Peyer's patch (tissue), 4 donors: ENCODE measurements around the gene YIPF1.

ENCODE experiments used
- POLR2A ChIP-seq, 2 donors: fragments of 450-650 bp; IDR thresholded peaks; one replicate each; pipeline ENCODE4 v1.5.1; 2017; ENCODE audit warnings: antibody characterized with exemption in 2 of 2, mild to moderate bottlenecking in 2 of 2, moderate library complexity in 2 of 2
- TF ChIP-seq, protein P1 (sequence below), 6 experiments: fragments of 450-650 bp in 4 of 6; fragments of 200-600 bp in 2 of 6; sonication (generic) in 1 of 6; IDR thresholded peaks; one replicate each; pipeline ENCODE4 v1.5.1; 2017 to 2019; ENCODE audit warnings: antibody characterized with exemption in 6 of 6, mild to moderate bottlenecking in 3 of 6, moderate library complexity in 1 of 6

DNA sequence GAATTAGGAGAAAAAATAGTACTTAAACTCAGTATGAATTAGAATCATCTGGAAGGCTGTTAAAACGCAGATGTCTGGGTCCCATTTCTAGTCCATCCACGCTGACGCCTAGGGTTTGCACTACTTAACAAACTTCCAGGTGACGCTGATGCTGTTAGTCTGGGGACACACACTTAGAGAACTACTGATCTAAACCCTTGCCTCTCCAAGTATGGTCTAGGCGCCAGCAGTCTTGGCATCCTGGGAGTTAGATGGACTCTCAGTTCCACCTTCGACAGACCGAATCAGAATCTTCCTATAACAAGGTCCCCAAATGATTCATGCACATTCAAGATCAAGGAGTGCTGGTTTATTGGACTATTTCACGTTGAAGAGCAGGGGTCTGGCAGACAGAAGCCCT lies 15.9 kb upstream of the YIPF1 start:
- TF ChIP-seq, protein P1, sequence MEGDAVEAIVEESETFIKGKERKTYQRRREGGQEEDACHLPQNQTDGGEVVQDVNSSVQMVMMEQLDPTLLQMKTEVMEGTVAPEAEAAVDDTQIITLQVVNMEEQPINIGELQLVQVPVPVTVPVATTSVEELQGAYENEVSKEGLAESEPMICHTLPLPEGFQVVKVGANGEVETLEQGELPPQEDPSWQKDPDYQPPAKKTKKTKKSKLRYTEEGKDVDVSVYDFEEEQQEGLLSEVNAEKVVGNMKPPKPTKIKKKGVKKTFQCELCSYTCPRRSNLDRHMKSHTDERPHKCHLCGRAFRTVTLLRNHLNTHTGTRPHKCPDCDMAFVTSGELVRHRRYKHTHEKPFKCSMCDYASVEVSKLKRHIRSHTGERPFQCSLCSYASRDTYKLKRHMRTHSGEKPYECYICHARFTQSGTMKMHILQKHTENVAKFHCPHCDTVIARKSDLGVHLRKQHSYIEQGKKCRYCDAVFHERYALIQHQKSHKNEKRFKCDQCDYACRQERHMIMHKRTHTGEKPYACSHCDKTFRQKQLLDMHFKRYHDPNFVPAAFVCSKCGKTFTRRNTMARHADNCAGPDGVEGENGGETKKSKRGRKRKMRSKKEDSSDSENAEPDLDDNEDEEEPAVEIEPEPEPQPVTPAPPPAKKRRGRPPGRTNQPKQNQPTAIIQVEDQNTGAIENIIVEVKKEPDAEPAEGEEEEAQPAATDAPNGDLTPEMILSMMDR (IDR thresholded peaks at IDR 0.05), result no peak
- TF ChIP-seq POLR2A (IDR thresholded peaks at IDR 0.05), result no peak
